ENCODE results near the gene SPRED1.
"Not testable (repeated sequence)": the region's sequence is repeated elsewhere in the genome, so short reads cannot be mapped to it uniquely, and the experiment has no call there.

The SPRED1 gene

GRCh38 chr15:38227941-38228340 lies 24.7 kb upstream of the SPRED1 start:
- no peak overlapping the region for H3K9ac ChIP-seq
- no peak overlapping the region for H3K4me3 ChIP-seq
- TF ChIP-seq Cebpa-rat (IDR thresholded peaks at IDR 0.05), result no peak
- H3K27me3 ChIP-seq, result no peaks in the 10 kb centered on the region
- H4K20me1 ChIP-seq, result no peaks in the 10 kb centered on the region
- H3K36me3 ChIP-seq, result no peaks in the 10 kb centered on the region
- no peak overlapping the region for H3K27ac ChIP-seq
- no peaks in the 10 kb centered on the region for H3K9me3 ChIP-seq (replicated peaks in 1 of 11)
- H3K4me1 ChIP-seq, result peaks cover 0 to 33% (median 2%) of the 10 kb centered on the region in 10 experiments; a peak in 8 of 20 replicates
- peak overlapping the region in 3 of 11 experiments; percentile 28 to 54 (median 54); a peak in 3 of 22 replicates for H3K4me2 ChIP-seq

DNA sequence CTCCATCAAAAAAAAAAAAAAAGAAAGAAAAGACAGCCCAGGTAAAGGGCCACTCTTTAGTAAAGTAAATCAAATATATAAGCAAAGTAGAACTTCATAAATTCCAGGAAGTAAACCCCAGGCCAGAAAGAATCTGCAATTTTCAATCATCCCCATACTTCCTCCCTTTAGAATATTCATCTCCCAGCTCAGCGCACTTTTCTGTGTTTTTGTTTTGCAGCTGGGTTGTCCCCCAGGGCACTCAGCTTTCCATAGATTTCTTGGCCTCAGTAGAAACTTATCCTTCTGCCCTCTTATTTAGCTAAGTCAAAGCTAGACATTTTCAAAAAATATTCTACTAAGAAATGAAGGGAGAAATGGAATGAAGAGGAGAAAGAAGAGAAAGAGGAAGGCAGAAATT lies 24.0 kb upstream of the SPRED1 start:
- no peaks in the 10 kb centered on the region for H3K36me3 ChIP-seq
- TF ChIP-seq Cebpa-rat (IDR thresholded peaks at IDR 0.05), result no peak
- no peaks in the 10 kb centered on the region for H3K27me3 ChIP-seq
- no peaks in the 10 kb centered on the region for H3K9me3 ChIP-seq (replicated peaks in 1 of 11)
- H4K20me1 ChIP-seq, result no peaks in the 10 kb centered on the region
- H3K27ac ChIP-seq, result peak overlapping the region in 2 of 11 experiments; percentile 7 to 27; a peak in 4 of 22 replicates
- peak overlapping the region in 3 of 11 experiments; percentile 28 to 54 (median 54); a peak in 4 of 22 replicates for H3K4me2 ChIP-seq
- H3K4me1 ChIP-seq, result peaks cover 0 to 28% (median 0%) of the 10 kb centered on the region in 10 experiments; a peak in 8 of 20 replicates
- H3K4me3 ChIP-seq, result no peak overlapping the region
- H3K9ac ChIP-seq, result peak overlapping the region in 1 of 11 experiments; percentile 47; a peak in 1 of 22 replicates

- Histone ChIP-seq H3K4me2 (peak overlapping the region in 2 of 11 experiments; percentile 35 to 54; a peak in 4 of 22 replicates), H3K27ac (peak overlapping the region in 2 of 11 experiments; percentile 23 to 36; a peak in 3 of 22 replicates)
- TF ChIP-seq Cebpa-rat (IDR thresholded peaks at IDR 0.05), result no peak
Observed at GRCh38 chr15:38229705-38230310, 22.8 kb upstream of the SPRED1 start.

DNA sequence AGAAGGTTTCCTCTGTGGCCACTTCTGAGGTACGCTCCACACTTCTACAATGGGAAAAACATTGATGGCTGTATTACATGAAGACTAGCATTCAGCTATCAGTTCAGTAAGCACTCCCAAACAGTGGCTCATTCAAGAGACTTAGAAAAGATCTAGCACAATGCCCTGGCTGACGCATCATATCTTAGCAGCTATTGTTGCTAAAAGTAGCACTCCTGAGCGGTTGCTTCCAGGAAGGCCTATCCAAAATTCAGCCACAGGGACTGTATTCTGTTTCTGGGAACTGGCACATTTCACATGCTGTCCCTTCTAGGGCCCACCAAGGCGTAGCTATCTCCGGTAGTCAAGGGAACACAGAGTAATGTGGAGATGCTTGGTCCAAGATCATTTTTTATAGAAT lies 21.2 kb upstream of the SPRED1 start:
- Histone ChIP-seq H3K4me2 (no peak overlapping the region), H3K4me3 (no peak overlapping the region), H4K20me1 (no peaks in the 10 kb centered on the region), H3K9me3 (replicated peaks in 1 of 11) (no peaks in the 10 kb centered on the region), H3K4me1 (peaks cover 0 to 28% (median 0%) of the 10 kb centered on the region in 10 experiments; a peak in 8 of 20 replicates), H3K27me3 (no peaks in the 10 kb centered on the region), H3K36me3 (no peaks in the 10 kb centered on the region), H3K27ac (no peak overlapping the region), H3K9ac (no peak overlapping the region)
- TF ChIP-seq Cebpa-rat (IDR thresholded peaks at IDR 0.05), result no peak

More at GRCh38 chr15:38229705-38230310, 22.8 kb upstream of the SPRED1 start:
- H3K36me3 ChIP-seq, result no peaks in the 10 kb centered on the region
- H4K20me1 ChIP-seq, result no peaks in the 10 kb centered on the region
- H3K4me1 ChIP-seq, result peaks cover 0 to 28% (median 0%) of the 10 kb centered on the region in 10 experiments; a peak in 8 of 20 replicates
- no peak overlapping the region for H3K4me3 ChIP-seq
- H3K27me3 ChIP-seq, result no peaks in the 10 kb centered on the region
- H3K9me3 ChIP-seq (replicated peaks in 1 of 11), result no peaks in the 10 kb centered on the region
- H3K9ac ChIP-seq, result no peak overlapping the region

DNA sequence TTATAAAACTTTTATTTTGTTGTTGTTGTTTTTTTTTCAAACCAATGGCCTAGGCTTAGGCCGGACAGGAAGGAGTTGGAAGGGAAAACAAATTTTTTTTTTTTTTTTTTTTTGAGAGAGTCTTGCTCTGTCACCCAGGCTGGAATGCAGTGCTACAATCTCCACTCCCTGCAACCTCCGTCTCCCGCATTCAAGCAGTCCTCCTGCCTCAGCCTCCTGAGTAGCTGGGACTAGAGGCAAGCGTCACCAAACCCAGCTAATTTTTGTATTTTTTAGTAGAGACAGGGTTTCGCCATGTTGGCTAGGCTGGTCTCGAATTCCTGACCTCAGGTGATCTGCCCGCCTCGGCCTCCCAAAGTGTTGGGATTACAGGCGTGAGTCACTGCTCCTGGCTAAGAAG lies 15.6 kb upstream of the SPRED1 start:
- H3K4me2 ChIP-seq, H3K9ac ChIP-seq: not testable (repeated sequence)

GRCh38 chr15:38238311-38238710 lies 14.3 kb upstream of the SPRED1 start:
- Histone ChIP-seq H3K4me3 (no peak overlapping the region), H3K27me3 (no peaks in the 10 kb centered on the region), H3K4me2 (peak overlapping the region; percentile 18 to 53 (median 39); a peak in 18 of 22 replicates), H3K9me3 (replicated peaks in 1 of 11) (no peaks in the 10 kb centered on the region), H3K36me3 (no peaks in the 10 kb centered on the region), H3K9ac (no peak overlapping the region), H3K4me1 (peaks cover 6 to 21% (median 13%) of the 10 kb centered on the region in 10 experiments; a peak in 19 of 20 replicates), H3K27ac (no peak overlapping the region), H4K20me1 (no peaks in the 10 kb centered on the region)
- TF ChIP-seq Cebpa-rat (IDR thresholded peaks at IDR 0.05), result no peak

More for the DNA sequence above, 15.6 kb upstream of the SPRED1 start:
- H3K27me3 ChIP-seq; H3K9me3 ChIP-seq (replicated peaks in 1 of 11); H3K4me3 ChIP-seq; H3K36me3 ChIP-seq; H4K20me1 ChIP-seq; H3K27ac ChIP-seq: not testable (repeated sequence)
- H3K4me1 ChIP-seq, result peaks cover 6 to 16% (median 11%) of the 10 kb centered on the region in 10 experiments; a peak in 19 of 20 replicates

DNA sequence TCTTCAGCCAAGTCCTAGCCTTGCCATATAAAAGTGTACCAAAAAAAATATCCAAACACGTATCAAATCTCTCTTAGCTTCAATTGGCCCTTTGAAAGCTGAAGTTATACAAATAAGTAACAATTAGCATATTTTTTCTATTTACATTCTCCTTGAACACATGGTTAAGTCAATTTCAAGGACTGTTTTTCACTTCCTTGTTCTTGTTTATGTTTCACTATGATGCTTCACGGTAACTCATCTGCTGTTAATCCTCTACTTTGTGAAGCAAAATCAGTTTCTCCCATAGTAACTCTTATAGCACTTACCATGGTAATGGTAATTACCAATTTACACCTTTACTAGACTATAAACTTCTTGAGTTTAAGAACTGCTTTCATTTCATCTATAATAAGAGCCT lies 10.6 kb upstream of the SPRED1 start:
- H3K4me3 ChIP-seq, result no peak overlapping the region
- H3K4me1 ChIP-seq, result peaks cover 6 to 29% (median 17%) of the 10 kb centered on the region in 10 experiments; a peak in 19 of 20 replicates
- TF ChIP-seq Cebpa-rat (IDR thresholded peaks at IDR 0.05), result no peak
- H3K9me3 ChIP-seq (replicated peaks in 1 of 11), result no peaks in the 10 kb centered on the region
- peak overlapping the region in 2 of 11 experiments; percentile 38 to 42; a peak in 3 of 22 replicates for H3K27ac ChIP-seq
- no peaks in the 10 kb centered on the region for H3K27me3 ChIP-seq
- H3K36me3 ChIP-seq, result no peaks in the 10 kb centered on the region
- no peaks in the 10 kb centered on the region for H4K20me1 ChIP-seq
- H3K4me2 ChIP-seq, result peak overlapping the region in 4 of 11 experiments; percentile 3 to 42 (median 22); a peak in 6 of 22 replicates
- no peak overlapping the region for H3K9ac ChIP-seq

DNA sequence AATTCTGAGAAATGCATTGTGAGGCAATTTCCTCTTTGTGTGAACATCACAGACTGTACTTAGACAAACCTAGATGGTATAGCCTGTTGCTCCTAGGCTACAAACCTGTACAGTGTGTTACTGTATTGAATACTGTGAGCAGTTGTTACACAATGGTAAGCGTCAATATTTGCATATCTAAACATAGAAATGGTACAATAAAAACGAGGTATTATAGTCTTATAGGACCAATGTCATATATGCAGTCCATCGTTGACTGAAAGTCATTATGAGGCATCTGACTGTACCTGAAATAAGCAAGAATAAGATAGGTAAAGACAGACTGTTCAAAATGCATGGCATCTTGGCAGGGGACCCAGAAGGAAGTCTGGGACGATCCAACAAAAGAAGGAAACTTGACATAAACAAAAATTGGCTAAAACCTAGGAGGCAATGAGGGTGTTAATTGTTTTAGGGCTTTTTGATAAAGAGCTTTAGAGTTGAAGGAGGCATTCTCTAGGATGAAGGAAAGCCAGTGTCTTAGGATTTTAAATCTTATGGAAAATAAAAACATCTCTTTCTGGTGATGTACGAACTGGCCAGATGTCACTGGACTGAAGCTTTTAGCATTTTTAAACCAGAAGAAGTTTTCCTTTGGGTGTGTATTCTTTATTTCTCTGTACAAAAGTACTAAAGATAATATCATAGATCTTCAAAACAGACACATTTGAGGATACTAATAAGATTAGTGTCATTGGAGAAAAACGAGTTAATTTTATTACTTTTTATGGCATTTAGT lies 9.2 kb upstream of the SPRED1 start:
- Histone ChIP-seq H3K36me3 (no peaks in the 10 kb centered on the region), H3K9ac (no peak overlapping the region), H4K20me1 (no peaks in the 10 kb centered on the region), H3K27me3 (no peaks in the 10 kb centered on the region), H3K4me1 (peaks cover 0 to 30% (median 16%) of the 10 kb centered on the region in 10 experiments; a peak in 18 of 20 replicates), H3K27ac (no peak overlapping the region), H3K4me2 (no peak overlapping the region), H3K4me3 (no peak overlapping the region), H3K9me3 (replicated peaks in 1 of 11) (no peaks in the 10 kb centered on the region)
- no peak for TF ChIP-seq Cebpa-rat (IDR thresholded peaks at IDR 0.05)

- Histone ChIP-seq H3K9ac (no peak overlapping the region), H3K36me3 (no peaks in the 10 kb centered on the region), H4K20me1 (no peaks in the 10 kb centered on the region), H3K9me3 (replicated peaks in 1 of 11) (no peaks in the 10 kb centered on the region), H3K4me2 (peak overlapping the region in 9 of 11 experiments; percentile 10 to 65 (median 43); a peak in 14 of 22 replicates), H3K27ac (no peak overlapping the region), H3K27me3 (no peaks in the 10 kb centered on the region), H3K4me3 (no peak overlapping the region), H3K4me1 (peaks cover 10 to 36% (median 21%) of the 10 kb centered on the region in 10 experiments)
- TF ChIP-seq Cebpa-rat (IDR thresholded peaks at IDR 0.05), result no peak
Observed at GRCh38 chr15:38247336-38247735, 5.3 kb upstream of the SPRED1 start.
